AG09309 (cell line): Measurements from ENCODE around the gene KCNT2.

Experiments used
- DNase-seq: peaks from one replicate; pipeline ENCODE4 v3.0.0-alpha.2; 2010; ENCODE audit warnings: low read depth
- H3K4me3 ChIP-seq: 2 replicates; pipeline ENCODE4 v1.5.1; 2011; ENCODE audit warnings: mild to moderate bottlenecking, low read depth, low read length, moderate library complexity; ENCODE audit not compliant: control insufficient read depth
- CTCF ChIP-seq: IDR thresholded peaks from 2 replicates; pipeline ENCODE4 v1.5.1; 2011; ENCODE audit warnings: mild to moderate bottlenecking, low read depth, low read length, inconsistent platforms; ENCODE audit not compliant: insufficient read depth, control insufficient read depth; ENCODE audit errors: missing control alignments

The KCNT2 gene

GRCh38 chr1:196317535-196318522 lies 290.4 kb downstream of the KCNT2 start:
- no peak overlapping the region for H3K4me3 ChIP-seq
- DNase-seq: no peak
- TF ChIP-seq CTCF: peak; percentile 68

GRCh38 chr1:196312739-196313138 lies 295.5 kb downstream of the KCNT2 start:
- no peak for TF ChIP-seq CTCF
- no peak for DNase-seq
- H3K4me3 ChIP-seq: no peak overlapping the region

GRCh38 chr1:196309386-196309785 lies 298.9 kb downstream of the KCNT2 start:
- no peak overlapping the region for H3K4me3 ChIP-seq
- peak; percentile 14 for DNase-seq
- peak; percentile 18 for TF ChIP-seq CTCF

- TF ChIP-seq CTCF: no peak
- H3K4me3 ChIP-seq: no peak overlapping the region
- no peak for DNase-seq
Measured at GRCh38 chr1:196308176-196308575, 300.1 kb downstream of the KCNT2 start.

- TF ChIP-seq CTCF: no peak
- no peak overlapping the region for H3K4me3 ChIP-seq
- DNase-seq: no peak
Measured at GRCh38 chr1:196306421-196306820, 301.8 kb downstream of the KCNT2 start.

GRCh38 chr1:196305216-196305615 lies 303.0 kb downstream of the KCNT2 start:
- no peak overlapping the region for H3K4me3 ChIP-seq
- DNase-seq: no peak
- no peak for TF ChIP-seq CTCF
